ENCODE measurements around the gene UXT.
"Not testable (repeated sequence)": the region's sequence is repeated elsewhere in the genome, so short reads cannot be mapped to it uniquely, and the experiment has no call there.

Gene UXT

DNA sequence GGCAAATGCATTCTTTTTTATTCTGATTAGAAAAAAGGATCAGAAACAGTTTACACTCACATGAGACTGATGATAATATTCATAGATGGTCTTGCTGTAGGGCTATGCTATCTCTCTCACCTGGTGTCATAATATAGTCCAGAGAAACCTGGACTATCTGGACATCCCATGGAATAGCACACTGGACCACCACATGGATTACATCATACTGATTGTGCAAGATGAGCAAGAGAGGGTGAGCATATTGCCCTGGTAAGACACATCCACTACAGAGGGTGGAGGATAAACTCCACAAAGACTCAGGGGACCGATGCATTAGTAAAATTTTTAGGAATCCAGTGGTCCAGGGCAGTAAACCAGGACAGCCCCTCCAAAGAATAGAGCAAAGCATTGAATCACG, 47.5 kb downstream of the UXT start:
- TF ChIP-seq, protein P1, sequence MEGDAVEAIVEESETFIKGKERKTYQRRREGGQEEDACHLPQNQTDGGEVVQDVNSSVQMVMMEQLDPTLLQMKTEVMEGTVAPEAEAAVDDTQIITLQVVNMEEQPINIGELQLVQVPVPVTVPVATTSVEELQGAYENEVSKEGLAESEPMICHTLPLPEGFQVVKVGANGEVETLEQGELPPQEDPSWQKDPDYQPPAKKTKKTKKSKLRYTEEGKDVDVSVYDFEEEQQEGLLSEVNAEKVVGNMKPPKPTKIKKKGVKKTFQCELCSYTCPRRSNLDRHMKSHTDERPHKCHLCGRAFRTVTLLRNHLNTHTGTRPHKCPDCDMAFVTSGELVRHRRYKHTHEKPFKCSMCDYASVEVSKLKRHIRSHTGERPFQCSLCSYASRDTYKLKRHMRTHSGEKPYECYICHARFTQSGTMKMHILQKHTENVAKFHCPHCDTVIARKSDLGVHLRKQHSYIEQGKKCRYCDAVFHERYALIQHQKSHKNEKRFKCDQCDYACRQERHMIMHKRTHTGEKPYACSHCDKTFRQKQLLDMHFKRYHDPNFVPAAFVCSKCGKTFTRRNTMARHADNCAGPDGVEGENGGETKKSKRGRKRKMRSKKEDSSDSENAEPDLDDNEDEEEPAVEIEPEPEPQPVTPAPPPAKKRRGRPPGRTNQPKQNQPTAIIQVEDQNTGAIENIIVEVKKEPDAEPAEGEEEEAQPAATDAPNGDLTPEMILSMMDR (IDR thresholded peaks at IDR 0.05; ENCODE audit: borderline replicate concordance, control extremely low read depth, extremely low read depth, insufficient read depth, missing control alignments): no peak
- DNase-seq (ENCODE audit: low spot score): no peak
- in situ Hi-C loops (cut with MboI; ENCODE audit: low sequenced_read_pairs, unreplicated experiment): no loop called here

DNA sequence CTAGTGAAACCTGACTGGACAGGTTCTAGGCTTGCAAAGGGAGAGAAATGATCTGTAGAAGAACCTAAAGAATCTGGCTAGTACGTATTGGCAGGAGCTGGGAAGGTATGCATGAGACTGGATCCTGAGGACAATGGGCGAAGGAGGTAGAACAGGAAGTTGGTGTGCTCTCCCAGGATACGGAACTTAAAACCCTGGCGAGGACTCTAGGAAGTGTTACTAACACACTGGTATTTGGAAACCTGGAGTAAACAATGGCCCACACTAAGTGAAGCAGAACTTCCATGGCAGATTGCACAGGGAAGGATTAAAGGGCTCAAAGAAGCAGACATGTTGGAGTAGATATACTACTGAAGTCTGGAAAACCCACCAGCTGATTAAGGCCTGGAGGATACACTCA, 48.5 kb downstream of the UXT start:
- DNase-seq (ENCODE audit: low spot score): no peak
- TF ChIP-seq, protein P1 (IDR thresholded peaks at IDR 0.05; ENCODE audit: borderline replicate concordance, control extremely low read depth, extremely low read depth, insufficient read depth, missing control alignments): no peak
- in situ Hi-C loops (cut with MboI; ENCODE audit: low sequenced_read_pairs, unreplicated experiment): no loop called here

DNA sequence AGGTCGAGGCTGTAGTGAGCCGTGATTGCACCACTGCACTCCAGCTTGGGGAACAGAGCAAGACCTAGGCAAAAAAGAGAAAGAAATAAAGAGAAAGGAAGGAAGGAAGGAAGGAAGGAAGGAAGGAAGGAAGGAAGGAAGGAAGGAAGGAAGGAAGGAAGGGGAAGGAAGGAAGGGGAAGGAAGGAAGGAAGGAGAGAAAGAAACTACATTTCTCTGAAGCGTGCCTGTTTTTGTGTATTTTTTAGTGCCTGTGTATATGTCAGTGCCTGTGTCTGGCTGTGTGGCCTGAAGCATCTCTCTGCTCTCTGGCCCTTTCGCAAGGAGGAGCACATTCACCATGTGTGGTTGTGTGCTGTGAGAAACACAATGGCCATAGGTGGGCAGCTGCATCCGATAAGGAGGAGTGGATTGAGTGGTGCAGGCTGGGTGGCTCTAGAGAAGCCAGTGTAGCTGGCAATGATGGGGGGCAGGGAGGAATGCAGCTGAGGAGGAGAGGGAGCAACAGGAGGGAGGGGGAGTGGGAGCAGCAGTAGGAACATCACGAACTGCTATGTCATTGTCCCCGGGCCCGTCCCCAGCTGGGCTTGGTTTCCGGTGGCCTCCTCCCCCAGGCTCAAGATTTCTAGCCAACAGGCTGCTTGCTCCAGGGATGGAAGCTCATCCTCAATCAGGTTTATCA, 50.7 kb downstream of the UXT start:
- no peak for DNase-seq (ENCODE audit: low spot score)
- in situ Hi-C loops (cut with MboI; ENCODE audit: low sequenced_read_pairs, unreplicated experiment): no loop called here
- TF ChIP-seq, protein P1 (IDR thresholded peaks at IDR 0.05; ENCODE audit: borderline replicate concordance, control extremely low read depth, extremely low read depth, insufficient read depth, missing control alignments): no peak

DNA sequence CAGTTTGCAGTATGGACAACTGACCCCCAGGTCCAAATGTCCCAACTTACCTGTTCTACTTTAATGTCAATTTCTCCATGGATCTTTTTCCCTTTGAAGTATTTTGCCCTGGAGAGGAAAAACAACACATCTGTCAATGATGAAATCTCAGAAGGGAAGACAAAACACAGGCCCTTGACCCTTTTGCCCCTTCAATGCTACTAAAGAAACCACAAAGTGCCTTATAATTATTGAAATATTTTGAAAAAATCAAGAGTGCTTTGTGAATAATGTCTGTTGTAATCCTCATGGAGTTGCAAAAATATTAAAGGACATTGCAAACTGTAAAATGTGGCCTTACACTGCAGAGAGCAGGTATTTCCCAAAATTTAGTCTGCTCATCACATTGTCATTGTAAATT, 51.9 kb downstream of the UXT start:
- no peak for DNase-seq (ENCODE audit: low spot score)
- TF ChIP-seq, protein P1 (IDR thresholded peaks at IDR 0.05; ENCODE audit: borderline replicate concordance, control extremely low read depth, extremely low read depth, insufficient read depth, missing control alignments): no peak
- in situ Hi-C loops (cut with MboI; ENCODE audit: low sequenced_read_pairs, unreplicated experiment): no loop called here

DNA sequence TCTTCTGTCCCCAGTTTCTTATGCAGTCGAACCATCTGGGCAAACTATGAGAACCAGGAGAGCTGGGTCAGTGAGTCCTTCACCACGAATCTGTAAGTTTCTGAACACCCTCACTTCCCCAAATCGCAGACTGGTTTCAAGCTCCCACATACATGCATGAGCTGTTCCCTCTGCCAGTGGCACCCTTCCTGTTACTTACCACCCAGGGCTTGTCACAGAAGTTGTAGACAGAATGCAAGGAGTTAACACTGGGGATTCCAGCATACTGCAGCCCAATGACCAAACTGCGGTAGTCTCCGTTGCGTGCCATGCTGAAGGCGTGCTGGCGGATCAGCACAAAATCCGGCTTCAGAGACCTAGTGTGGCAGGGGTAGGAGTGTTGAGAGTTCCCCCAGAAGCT, 54.0 kb downstream of the UXT start:
- DNase-seq (ENCODE audit: low spot score): no peak
- TF ChIP-seq, protein P1 (IDR thresholded peaks at IDR 0.05; ENCODE audit: borderline replicate concordance, control extremely low read depth, extremely low read depth, insufficient read depth, missing control alignments): no peak
- in situ Hi-C loops (cut with MboI; ENCODE audit: low sequenced_read_pairs, unreplicated experiment): no loop called here

DNA sequence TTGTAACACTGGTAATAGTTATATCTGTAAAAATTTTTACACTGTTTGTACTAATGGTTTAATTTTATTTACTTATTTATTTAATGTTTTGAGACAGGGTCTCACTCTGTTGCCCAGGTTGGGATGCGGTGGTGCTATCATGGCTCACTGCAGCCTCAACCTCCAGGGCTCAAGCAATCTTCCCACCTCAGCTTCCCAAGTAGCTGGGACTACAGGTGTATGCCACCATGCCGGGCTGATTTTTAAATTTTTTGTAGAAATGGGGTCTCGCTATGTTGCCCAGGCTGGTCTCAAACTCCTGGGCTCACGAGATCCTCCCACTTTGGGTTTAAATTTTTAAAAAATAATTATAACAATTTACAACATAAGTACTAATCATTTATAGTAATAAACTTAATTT, 55.9 kb downstream of the UXT start:
- DNase-seq (ENCODE audit: low spot score); in situ Hi-C loops (cut with MboI; ENCODE audit: low sequenced_read_pairs, unreplicated experiment): not testable (repeated sequence)
